ENCODE data around the gene TDRD7.

Gene TDRD7

GRCh38 chr9:97388721-97389238, 23.1 kb upstream of the TDRD7 start:
- H3K4me3 ChIP-seq = no peak overlapping the region
- peaks cover 0 to 60% of the 10 kb centered on the region in 2 donors for H3K27me3 ChIP-seq
- H3K27ac ChIP-seq = no peak overlapping the region
- no peaks in the 10 kb centered on the region for H3K4me1 ChIP-seq
- no peaks in the 10 kb centered on the region for H3K9me3 ChIP-seq
- DNase-seq = no peak
- intact Hi-C loops (cut with DNase I; ENCODE audit: low total_unique reads) = no loop called here
- TF ChIP-seq CTCF (IDR thresholded peaks at IDR 0.05) = no peak
- H3K36me3 ChIP-seq = no peaks in the 10 kb centered on the region

GRCh38 chr9:97389249-97389648, 22.6 kb upstream of the TDRD7 start:
- no peak for TF ChIP-seq CTCF (IDR thresholded peaks at IDR 0.05)
- Histone ChIP-seq H3K4me1 (no peaks in the 10 kb centered on the region), H3K9me3 (no peaks in the 10 kb centered on the region), H3K4me3 (no peak overlapping the region), H3K27ac (no peak overlapping the region), H3K36me3 (no peaks in the 10 kb centered on the region), H3K27me3 (peaks cover 0 to 60% of the 10 kb centered on the region in 2 donors)
- DNase-seq = no peak
- intact Hi-C loops (cut with DNase I; ENCODE audit: low total_unique reads) = no loop called here

- Histone ChIP-seq H3K27me3 (peaks cover 0 to 60% of the 10 kb centered on the region in 2 donors), H3K9me3 (no peaks in the 10 kb centered on the region), H3K4me3 (no peak overlapping the region), H3K36me3 (no peaks in the 10 kb centered on the region), H3K4me1 (no peaks in the 10 kb centered on the region), H3K27ac (no peak overlapping the region)
- TF ChIP-seq CTCF (IDR thresholded peaks at IDR 0.05) = no peak
- DNase-seq = no peak
- intact Hi-C loops (cut with DNase I; ENCODE audit: low total_unique reads) = no loop called here
These were observed 21.0 kb upstream of the TDRD7 start for GRCh38 chr9:97390791-97391406.

GRCh38 chr9:97394881-97395280, 17.0 kb upstream of the TDRD7 start:
- Histone ChIP-seq H3K4me3 (no peak overlapping the region), H3K27me3 (peaks cover 0 to 25% of the 10 kb centered on the region in 2 donors), H3K4me1 (no peaks in the 10 kb centered on the region), H3K9me3 (no peaks in the 10 kb centered on the region), H3K36me3 (no peaks in the 10 kb centered on the region), H3K27ac (no peak overlapping the region)
- intact Hi-C loops (cut with DNase I; ENCODE audit: low total_unique reads) = loop anchor here (5.0 kb wide), 1 partner anchor 538 kb away; no protein-coding TSS in a partner anchor
- no peak for DNase-seq
- TF ChIP-seq CTCF (IDR thresholded peaks at IDR 0.05) = no peak

- peaks cover 0 to 17% of the 10 kb centered on the region in 2 donors for H3K27me3 ChIP-seq
- no peak for TF ChIP-seq CTCF (IDR thresholded peaks at IDR 0.05)
- intact Hi-C loops (cut with DNase I; ENCODE audit: low total_unique reads) = loop anchor here (5.0 kb wide), 1 partner anchor 538 kb away; no protein-coding TSS in a partner anchor
- DNase-seq = no peak
- H3K9me3 ChIP-seq = no peaks in the 10 kb centered on the region
- H3K36me3 ChIP-seq = no peaks in the 10 kb centered on the region
- H3K4me3 ChIP-seq = no peak overlapping the region
- H3K4me1 ChIP-seq = no peaks in the 10 kb centered on the region
- H3K27ac ChIP-seq = no peak overlapping the region
These were observed 16.2 kb upstream of the TDRD7 start for GRCh38 chr9:97395745-97396144.
